Jurkat, Clone E6-1 (cell line): ENCODE data around the gene ABCG1.
A peak's percentile ranks its signal among the peaks of the same experiment; 100 is the strongest.

Experiments used
- DNase-seq: peaks from one replicate; pipeline ENCODE4 v3.0.0-alpha.2; 2011; ENCODE audit warnings: low read depth, low spot score
- H3K4me3 ChIP-seq: 2 replicates; pipeline ENCODE4 v1.5.1; 2011; ENCODE audit warnings: mild to moderate bottlenecking, low read length, control low read depth, moderate library complexity

Gene ABCG1

DNA sequence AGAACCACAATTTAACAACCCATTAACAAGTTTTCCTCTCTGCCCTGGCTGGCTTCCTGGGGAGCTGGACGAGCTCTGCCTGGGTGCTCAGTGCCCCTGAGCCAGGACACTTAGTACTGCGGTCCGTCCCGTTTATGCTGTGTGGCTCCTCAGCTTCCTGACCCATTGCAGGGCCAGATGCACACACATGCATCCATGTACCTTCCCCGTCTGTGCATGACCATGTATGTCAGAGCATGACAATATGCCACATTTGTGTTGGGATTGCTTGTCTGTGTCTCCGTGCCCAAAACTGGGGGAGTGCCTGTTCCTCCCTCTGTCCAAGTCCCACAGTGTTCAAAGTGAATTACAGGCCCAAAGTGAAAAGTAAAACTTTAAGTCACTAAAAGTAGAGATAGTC is 106.0 kb downstream of the ABCG1 start:
- DNase-seq, result no peak
- no peak overlapping the region for H3K4me3 ChIP-seq

DNA sequence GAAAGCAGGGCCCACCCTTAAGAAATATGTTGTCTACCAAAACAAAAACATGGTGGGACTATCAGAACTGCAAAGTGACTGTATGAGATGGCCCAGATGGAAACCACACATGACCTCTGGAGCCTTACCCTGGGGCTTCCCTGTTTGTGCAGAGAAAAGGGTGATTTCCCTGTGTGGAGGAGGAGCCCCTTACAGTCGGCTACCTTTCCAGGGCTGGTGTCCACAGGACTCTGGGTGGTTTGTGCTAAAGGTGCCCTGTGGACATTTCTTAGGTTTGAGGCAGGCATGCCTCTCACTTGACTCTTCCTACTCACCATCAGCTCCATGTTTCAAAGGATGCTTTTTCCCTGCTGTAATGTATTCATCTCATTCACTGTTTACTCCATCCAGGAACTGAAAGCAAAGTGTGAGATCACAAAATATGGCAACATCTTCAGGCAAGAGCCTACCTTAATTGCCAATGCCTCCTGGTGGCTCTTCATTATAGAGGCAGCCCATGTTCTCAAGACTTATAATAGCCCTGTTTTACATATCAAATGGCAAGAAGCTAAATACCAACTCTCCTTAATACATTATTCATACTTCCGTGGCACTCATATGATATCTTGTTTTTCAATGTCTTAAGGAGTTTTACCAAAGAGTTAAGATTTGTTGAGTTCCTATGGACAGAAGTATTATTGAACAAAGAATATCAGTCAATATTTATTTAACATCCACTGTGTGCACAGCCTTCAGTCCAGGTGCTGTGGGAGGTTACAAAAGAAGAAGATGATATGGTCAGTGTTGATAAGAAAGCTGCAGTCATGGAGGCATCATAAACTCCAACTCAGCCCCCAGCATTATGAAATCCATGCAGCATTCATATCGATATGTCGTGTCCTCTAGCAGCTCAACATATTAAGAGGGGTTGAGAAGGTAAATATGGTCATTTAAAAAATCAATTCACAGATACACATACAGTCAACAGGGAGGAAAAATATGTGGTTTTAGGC is 111.7 kb downstream of the ABCG1 start:
- no peak for DNase-seq
- H3K4me3 ChIP-seq, result no peak overlapping the region

DNA sequence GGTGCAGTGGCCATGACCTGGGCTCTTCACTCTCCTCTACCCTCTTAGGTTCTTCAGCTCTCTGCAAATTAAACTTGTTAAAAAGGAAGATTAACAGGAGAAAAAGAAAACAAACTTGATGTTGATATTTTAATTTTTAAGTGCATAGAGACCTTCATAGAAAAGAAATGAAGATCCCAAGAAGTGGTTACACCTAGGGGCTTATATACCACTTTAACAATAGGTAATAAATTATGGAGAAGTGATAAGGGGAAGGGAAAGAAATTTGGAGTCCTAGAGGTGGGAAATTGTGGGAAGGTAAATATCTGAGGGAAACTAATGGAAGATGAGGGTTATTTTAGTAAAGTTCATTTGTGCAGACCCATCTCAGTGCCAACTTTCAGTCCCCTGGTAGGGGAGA is 112.7 kb downstream of the ABCG1 start:
- no peak overlapping the region for H3K4me3 ChIP-seq
- no peak for DNase-seq

DNA sequence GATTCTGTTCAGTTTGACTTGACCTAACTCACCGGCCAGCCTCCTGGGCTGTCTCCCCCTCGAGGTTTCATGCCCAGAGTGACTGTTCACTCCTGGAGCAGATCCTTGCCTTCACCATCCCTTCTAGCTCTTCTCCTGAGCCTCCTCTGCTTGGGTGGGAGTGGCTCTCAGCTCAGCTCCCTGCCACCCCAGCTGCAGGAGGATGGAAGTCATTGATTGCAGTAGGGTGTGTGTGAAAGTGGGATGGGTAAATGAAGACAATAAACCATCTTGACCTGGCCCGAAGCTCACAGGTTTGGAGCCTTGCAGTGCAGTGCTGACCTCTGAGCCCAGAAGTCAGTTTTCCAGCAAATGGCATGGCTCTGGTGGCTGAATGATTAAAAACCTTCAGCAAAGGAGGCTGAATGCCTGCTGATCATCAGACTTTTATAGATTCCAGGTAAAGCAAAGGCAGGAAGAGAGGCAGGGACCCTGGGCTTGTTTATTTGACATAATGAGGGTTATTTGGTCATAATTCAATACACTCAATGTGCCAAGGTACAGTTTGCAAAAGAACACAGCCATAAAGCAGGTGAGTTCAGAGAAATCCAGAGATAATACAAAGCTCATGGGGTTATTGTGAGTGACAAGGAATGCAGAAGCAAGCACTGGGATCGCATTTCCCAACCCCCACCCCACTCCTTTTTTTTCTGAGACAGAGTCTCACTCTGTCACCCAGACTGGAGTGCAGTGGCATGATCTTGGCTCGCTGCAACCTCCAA is 113.8 kb downstream of the ABCG1 start:
- no peak for DNase-seq
- H3K4me3 ChIP-seq, result no peak overlapping the region

GRCh38 chr21:42336054-42336453 is 117.1 kb downstream of the ABCG1 start:
- H3K4me3 ChIP-seq, result no peak overlapping the region
- no peak for DNase-seq

DNA sequence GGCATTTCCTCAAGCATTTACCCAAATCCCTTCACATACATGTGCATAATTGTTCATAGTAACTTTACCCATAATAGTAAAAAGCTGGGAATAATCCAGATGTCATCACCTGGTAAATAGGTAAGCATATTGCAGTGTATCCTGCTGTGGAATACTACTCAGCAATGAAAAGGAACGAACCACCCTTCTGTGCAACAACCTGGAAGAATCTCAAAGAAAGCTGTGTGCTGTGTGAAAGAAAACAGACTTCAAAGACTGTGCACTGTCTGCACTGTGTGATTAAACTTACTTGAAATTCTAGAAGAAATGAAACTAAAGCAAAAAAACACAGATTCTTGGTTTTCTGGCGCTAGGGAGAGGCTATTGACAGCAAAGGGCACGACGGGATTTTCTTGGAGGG is 118.3 kb downstream of the ABCG1 start:
- no peak for DNase-seq
- no peak overlapping the region for H3K4me3 ChIP-seq

DNA sequence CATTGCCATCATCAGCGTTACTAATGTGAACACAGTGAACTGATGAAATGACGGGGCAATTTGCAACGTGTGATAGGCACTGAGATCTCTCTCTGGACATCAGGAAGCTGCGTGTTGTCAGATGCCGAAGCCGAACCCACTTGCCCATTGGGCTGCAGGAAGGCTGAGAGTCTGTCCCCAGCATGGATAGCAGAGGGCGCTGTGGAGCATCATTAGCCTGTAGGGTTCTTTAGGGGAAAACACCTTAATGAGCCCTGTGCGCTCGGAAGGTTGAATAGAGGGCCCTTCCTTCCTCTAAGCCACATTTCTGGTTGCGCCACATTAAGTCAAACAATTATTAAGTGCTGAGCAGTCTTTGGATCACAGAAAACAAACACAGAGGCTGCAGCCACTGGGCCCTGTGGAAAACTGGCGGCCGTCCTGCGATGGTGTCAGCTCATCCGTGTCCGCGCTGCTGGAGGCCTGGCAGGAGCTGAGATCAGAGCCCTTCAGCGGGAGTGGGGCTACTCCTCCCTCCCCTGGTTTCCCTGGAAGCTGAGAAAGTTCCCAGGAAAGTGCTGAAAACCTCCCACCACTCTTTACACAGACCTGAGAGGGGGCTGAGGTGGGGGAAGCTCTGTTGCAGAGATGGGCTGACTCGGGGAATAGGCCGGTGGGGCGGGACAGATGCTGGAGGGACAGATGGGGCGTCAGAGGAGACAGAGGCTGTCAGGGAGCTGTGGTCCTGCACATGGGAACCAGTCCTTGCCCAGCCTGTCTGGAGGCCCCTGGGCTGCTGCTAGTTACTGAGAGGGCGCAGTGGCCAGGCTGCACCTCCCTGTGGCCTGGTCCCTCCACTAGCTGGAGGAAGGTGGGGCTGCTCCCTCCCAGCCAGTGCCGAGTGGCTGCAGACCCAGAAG is 119.1 kb downstream of the ABCG1 start:
- DNase-seq, result peak; percentile 28
- no peak overlapping the region for H3K4me3 ChIP-seq

GRCh38 chr21:42338729-42339715 is 120.1 kb downstream of the ABCG1 start:
- DNase-seq, result no peak
- no peak overlapping the region for H3K4me3 ChIP-seq

DNA sequence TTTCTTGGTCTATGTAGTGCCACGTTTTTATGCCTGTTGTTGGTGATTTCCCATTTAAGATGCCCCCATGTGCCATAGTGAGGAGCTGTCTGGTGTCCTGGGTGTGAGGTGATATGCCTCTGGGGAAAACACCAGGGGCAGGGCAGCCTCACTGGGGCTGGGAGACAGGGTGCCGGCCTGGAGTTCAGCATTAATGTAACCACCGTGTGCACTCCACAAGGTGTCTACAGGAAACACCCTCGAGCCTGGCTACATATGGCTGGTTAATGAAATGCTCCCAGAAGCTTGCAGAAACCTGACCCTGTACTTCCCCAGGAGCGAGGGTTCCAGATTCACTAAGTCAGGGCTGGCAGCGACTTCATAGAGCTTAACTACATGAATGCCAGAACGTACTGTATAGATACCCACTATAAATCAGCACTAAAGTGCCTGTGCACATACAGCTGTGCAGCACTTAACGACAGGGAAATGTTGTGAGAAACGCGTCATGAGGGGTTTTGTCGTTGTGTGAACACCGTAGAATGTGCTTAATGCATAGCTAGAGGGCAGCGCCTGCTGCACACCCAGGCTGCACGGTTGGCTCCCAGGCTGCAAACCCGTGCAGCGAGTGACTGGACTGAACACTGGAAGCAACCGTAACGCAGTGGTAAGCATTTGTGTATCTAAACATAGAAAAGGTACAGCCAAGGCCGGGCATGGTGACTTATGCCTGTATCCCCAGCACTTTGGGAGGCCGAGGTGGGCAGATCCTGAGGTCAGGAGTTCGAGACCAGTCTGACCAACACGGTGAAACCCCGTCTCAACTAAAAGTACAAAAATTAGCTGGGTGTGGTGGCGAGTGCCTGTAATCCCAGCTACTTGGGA is 121.5 kb downstream of the ABCG1 start:
- H3K4me3 ChIP-seq, result no peak overlapping the region
- DNase-seq, result no peak

- DNase-seq, result no peak
- no peak overlapping the region for H3K4me3 ChIP-seq
These were observed 123.0 kb downstream of the ABCG1 start for GRCh38 chr21:42341776-42342542.

DNA sequence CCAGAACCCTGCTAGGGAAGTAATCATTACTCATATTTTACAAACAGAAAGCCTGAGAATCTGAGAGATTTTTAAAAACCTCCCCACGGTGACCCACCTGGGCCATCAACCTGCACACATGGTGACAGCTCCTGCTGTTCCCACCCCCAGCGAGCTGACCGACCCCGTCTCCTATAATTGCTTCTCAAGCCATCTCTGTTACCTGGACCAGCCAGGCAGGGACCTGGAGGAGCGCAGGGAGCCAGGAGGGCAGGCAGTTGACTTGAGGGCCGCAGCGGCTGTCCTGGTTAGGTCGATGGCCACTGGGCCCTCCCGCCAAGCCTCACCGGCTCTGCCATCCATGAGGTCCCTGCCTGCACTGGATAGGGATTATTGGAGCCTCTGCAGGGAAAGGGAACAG is 124.2 kb downstream of the ABCG1 start:
- no peak for DNase-seq
- no peak overlapping the region for H3K4me3 ChIP-seq

GRCh38 chr21:42343556-42343955 is 124.6 kb downstream of the ABCG1 start:
- DNase-seq, result no peak

GRCh38 chr21:42343963-42344510 is 125.1 kb downstream of the ABCG1 start:
- H3K4me3 ChIP-seq, result no peak overlapping the region
- no peak for DNase-seq

More at GRCh38 chr21:42343556-42343955, 124.6 kb downstream of the ABCG1 start:
- H3K4me3 ChIP-seq, result no peak overlapping the region

- no peak for DNase-seq
- no peak overlapping the region for H3K4me3 ChIP-seq
These were observed 125.7 kb downstream of the ABCG1 start for GRCh38 chr21:42344631-42345030.

GRCh38 chr21:42346441-42346840 is 127.5 kb downstream of the ABCG1 start:
- no peak overlapping the region for H3K4me3 ChIP-seq

More at GRCh38 chr21:42346441-42346840, 127.5 kb downstream of the ABCG1 start:
- no peak for DNase-seq
